HG03439 (cell line): ENCODE results near the gene MT1E.
A peak's percentile ranks its signal among the peaks of the same experiment; 100 is the strongest.
"Not testable (repeated sequence)": the region's sequence is repeated elsewhere in the genome, so short reads cannot be mapped to it uniquely, and the experiment has no call there.

Experiments
- ATAC-seq: cut with Tn5 transposase; IDR thresholded peaks from one replicate; pipeline ENCODE4 v1.9.1; 2021; ENCODE audit warnings: mild to moderate bottlenecking, moderate library complexity; ENCODE audit not compliant: unreplicated experiment

MT1E gene

DNA sequence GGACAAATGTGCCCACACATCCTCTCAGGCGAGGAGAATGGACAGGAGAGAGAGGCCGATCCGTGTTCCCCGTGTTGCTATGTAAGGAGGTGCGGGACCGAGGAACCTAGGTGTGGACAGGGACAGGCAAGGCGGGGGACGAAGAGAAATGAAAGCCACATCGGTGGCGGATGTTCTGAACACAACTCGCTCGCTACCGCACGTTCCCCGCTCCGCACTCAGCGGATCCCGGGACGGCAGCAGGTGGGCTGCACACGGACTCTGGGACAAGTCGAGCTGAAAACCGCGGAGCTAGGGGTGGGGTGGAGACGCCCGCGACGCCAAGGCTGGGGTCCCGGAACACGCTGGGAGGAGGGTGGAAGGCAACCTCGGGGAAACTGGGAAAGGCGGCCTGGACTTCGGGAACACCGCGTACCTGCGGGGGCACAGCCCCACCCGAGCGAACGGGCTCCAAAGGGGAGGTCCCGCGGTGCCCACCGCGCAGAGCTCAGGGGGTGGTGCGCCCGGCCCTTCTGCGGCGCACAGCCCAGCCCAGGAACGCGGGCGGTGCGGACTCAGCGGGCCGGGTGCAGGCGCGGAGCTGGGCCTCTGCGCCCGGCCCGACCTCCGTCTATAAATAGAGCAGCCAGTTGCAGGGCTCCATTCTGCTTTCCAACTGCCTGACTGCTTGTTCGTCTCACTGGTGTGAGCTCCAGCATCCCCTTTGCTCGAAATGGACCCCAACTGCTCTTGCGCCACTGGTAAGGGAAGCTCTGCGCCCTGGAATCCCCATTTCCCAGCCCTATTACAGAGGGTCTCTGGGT, at the start of gene MT1E:
TSS of gene MT1E (plus strand) at position 642 of the 803 bp plus-strand sequence. CDS start at position 713, 71 bp downstream.
- no peak for ATAC-seq

DNA sequence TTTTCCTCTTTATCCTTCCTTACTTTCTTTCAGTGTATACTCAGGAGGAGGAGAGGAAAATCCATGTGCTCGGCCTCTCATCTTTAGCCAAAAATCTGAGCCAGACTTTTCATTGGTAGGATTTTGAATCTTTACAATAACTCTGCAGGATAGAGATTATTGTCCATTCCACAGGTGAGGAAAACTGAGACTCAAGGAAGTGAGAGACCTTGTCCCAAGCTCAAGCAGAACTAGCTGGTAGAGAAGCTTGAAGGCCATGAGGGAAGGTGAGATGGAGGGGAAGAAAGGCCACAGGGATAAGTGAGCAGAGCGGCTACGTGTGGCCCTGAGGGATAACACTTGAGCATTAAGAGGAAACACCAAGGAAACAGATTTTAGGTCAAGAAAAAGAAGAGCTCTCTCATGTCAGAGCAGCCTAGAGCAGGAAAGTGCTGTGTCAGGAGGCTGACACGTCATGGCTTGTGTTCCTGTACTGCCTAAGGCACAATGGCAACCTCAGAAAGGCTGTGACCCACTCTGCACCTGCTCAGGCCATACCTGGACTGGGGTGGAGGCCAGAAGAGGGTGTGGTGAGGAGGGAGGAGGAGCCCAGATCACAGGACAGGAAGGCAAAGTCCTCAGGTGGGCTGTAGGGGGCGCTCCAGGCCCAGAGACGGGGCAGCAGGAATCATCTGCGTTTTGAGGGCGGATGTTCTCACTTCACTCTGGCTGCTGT, 48.8 kb upstream of the MT1E start:
- ATAC-seq = peak; percentile 86

DNA sequence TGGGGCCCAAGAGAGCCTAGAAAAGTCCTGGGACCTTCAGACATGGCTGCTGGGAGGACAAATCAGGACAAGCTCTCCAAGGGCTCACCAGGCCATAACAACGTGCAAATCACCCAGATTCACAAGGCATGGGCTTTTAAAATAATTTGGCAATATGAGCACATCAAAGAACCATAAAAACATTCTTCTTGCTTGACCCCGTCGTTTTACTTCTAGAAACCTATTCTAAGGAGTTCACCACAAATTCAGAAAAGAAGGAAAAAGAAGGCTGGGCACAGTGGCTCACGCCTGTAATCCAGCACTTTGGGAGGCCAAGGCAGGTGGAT, 48.3 kb upstream of the MT1E start:
- no peak for ATAC-seq

DNA sequence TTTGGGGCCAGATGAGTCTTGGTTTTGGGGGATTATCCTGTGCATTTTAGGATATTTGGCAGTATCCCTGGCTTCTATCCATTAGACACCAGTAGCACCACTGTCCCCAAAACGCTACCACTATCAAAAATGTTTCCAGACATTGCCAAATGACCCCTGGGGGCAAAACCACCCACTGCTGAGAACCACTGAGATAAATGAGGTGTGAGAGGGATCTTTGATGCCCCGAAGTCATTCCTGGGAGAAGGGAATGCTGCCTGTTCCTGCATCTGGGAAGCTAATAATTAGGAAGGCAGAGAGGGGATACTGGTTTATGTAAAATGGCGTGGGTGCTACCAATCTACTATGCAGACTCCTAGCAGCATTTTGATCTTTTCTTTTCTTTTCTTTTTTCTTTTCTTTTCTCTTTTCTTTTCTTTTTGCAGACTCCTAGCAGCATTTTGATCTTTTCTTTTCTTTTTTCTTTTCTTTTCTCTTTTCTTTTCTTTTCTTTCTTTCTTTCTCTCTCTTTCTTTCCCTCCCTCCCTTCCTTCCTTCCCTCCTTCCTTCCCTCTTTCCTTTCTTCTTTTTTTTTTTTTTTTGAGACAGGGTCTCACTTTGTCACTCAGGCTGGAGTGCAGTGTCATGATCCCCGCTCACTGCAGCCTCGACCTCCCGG, 45.1 kb upstream of the MT1E start:
- no peak for ATAC-seq

DNA sequence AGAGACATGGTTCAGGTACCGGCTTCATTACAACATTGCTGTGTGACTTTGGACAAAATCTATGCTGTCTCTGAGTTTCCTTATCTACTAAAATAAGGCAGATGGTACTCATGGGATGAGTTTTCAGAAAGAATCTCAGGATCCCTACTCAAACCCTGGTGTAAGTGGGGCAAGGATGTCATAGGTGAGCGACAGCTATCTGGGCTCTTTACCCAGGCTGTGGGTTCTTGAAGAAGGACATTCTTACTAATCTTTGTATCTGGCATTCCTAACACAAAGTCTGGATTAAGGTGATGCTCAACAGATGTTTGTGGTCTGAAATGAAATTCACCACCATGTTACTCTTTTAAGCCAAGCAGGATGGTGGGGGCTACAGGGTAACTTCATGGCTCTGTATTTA, 42.7 kb upstream of the MT1E start:
- ATAC-seq = not testable (repeated sequence)

DNA sequence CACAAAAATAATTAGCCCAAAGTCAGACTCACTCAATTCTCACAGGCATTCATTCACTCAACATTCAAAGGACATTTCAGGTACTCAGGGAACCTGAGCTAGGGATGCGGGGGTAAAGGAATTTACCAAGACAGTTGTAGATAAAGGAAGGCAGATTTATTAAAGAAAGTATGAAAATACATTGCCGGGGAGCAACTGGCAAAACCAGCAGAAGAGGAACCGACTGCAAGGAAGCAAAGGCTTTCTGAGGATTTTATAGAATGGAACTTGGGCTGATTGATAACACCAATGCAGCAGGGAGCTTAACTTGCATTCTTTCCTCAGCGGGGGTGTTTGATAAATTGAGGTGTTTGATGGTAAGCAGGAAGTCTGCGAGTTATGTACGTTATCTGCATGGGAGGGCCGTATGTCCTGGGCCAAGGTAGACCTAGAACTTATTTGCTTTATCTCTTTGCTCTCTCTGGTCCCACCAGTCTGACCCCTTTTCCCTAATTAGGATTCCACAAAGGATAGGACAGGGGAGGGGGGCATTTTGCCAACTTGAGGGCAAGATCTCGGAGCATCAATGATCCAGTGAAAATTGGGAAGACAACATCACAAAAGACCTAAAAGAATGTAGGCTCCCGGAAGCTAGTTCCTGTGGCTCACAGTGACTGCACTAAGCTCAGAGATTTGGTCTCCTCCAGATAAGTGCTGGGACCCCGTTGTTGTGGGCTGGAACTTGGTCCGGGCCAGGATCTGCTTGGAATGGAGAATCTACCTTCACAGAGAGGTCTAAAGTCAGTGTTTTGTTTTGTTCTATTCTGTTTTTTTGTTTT, 42.0 kb upstream of the MT1E start:
- no peak for ATAC-seq

DNA sequence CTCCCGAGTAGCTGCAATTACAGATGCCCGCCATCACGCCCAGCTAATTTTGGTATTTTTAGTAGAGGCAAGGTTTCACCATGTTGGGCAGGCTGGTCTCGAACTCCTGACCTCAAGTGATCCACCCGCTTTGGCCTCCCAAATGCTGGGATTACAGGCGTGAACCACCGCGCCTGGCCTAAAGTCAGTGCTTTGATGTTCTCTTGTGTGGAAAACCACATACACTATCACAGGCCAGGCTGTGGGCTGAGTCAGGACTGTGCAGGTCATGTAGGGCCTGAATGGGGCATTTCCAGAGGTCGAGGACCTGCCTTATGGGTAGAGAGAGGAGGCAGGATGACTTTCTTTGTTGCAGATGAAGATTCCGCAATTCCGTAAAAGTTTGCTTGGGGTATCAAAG, 41.3 kb upstream of the MT1E start:
- no peak for ATAC-seq

DNA sequence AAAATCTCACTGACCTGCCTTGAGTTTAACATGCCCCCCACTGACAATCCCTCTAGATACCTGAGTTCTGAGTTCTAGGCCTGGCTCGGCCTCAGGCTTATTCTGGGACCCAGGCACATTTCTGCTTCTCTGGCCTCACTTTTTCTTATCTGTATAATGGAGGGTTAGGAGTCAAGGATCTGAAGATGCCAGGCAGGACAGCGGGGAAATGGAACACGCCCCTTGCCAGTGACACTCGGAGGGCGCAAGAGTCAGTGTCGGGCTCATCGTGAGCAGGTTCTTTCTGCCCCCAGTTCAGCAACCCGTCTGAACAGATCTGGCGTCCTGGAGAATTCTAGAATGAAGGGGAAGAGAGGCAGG, 36.8 kb upstream of the MT1E start:
- ATAC-seq = no peak

DNA sequence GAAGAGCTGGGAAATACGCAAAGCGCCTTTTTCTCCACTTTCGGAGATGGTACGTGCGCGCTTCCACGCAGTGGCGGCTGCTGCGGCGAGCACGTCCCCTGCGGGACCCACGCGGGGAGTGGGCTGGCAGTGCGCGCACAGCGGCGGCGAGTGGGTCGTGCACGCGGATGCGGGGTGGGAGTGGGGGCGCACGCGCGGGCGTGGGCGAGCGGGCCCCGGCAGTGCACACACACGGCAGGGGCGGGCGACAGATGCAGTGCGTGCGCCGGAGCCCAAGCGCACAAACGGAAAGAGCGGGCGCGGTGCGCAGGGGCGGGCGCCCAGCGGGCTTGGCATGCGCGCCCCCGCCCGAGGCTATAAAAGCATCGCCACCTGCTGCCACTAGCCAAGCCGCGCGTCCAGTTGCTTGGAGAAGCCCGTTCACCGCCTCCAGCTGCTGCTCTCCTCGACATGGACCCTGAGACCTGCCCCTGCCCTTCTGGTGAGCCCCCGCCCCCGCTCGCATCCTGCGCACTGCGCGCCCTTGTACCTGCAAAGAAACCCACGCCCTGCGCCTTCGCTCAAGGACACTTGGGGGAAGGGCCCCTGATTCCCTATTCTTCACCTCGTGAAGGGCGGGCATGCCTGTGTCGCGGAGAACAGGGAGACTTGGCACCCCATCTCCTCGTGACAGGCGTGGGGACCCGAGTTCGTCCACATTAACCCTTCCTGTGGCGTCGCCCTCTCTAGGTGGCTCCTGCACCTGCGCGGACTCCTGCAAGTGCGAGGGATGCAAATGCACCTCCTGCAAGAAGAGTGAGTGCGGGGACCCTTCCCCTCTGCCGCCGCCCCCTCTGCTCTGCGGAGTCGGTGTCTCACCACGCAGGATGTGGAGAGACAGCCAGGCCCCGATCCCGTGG, 36.2 kb upstream of the MT1E start, which contains the start of gene MT3:
TSS of gene MT3 (plus strand) at position 388 of the 899 bp plus-strand sequence. CDS start at position 451, 63 bp downstream.
- no peak for ATAC-seq

DNA sequence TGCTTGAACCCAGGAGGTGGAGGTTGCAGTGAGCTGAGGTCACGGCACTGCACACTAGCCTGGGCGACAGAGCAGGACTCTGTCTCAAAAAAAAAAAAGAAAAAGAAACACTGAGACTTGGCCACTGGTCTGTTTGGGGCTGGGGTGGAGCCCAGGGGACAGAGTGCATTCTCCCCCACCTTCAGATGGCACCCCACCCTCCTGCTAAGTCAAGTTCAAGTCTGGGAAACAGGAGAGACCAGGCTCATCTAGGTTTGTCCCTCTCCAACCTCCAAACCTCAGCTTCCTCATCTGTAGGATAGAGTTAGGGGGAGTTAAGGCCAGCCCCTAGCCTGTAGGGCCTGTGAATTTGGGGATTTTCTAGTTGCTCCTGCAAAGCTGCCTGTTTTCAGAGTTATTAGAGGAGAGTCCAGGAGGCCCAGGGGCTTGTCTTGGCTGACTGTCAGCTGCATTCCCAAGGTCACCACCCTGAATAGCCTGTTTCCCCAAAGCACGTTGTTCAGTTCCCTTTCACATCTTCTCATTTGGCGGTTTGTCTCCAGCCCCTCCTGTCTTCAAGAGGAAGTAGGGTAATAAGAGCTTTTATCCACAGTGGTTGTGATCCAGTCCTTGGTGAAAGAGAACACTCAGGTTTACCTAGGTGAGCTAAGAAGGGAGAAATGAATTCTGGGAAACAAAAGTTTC, 34.1 kb upstream of the MT1E start:
- ATAC-seq = no peak

DNA sequence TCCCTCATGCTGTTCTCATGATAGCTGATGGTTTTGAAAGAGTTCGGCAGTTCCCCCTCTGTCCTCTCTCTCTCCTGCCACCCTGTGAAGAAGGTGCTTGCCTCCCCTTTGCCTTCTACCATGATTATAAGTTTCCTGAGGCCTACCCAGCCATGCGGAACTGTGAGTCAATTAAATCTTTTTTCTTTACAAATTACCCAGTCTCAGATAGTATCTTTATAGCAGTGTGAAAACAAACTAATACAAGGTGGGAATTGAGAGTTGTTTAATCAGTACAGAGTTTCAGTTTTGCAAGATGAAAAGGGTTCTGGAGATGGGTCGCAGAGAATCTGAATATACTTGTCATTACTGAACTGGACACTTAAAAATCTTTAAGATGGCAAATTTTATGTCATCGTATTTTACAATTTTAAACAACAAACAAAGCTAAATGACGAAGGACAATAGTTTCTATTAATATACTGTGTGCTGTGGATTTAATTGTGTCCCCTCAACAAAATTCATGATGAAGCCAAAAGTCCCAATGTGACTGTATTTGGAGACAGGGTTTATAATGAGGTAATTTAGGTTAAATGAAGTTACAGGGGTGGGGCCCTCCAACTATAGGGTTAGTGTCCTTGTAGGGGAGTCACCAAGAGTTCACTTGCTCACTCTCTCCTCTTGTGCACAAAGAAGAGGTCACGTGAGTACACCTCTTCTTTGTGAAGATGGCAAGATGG, 31.8 kb upstream of the MT1E start:
- no peak for ATAC-seq

DNA sequence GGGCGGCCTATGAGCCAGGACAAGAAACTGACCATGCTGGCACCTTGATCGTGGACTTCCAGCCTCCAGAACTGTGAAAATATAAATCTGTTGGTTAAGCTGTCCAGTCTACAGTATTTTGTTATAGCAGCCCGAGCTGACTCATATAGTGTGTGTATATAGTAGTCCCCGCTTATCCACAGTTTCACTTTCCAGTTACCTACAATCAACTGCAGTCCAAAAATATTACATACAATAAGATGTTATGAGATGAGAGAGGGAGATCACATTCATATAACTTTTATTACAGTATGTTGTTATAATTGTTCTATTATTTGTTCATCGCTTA, 31.3 kb upstream of the MT1E start:
- no peak for ATAC-seq

DNA sequence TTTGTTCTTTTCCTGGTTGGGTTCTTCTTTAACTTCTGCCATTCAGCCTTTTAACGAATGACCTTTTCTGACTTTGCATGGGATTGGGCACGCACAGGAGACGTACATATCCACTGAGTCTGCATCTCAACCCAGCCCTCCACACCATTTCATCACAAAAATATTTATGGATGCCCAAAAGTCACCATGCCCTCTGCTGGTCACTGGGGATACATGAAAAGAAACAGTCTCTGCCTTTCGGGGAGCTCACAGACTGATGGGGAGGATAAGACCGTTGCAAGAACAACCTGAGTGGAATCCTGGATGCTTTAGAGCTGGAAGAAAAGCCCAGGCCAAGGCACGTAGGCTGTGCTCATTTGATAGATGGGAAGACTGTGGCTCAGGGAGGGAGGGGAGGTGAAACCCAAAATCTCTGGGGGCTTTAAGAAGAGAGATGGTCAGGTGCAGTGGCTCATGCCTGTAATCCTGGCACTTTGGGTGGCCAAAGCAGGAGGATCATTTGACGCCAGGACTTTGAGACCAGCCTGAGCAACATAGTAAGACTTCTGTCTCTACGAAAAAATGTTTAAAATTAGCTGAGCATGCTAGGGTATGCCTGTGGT, 25.1 kb upstream of the MT1E start:
- no peak for ATAC-seq

DNA sequence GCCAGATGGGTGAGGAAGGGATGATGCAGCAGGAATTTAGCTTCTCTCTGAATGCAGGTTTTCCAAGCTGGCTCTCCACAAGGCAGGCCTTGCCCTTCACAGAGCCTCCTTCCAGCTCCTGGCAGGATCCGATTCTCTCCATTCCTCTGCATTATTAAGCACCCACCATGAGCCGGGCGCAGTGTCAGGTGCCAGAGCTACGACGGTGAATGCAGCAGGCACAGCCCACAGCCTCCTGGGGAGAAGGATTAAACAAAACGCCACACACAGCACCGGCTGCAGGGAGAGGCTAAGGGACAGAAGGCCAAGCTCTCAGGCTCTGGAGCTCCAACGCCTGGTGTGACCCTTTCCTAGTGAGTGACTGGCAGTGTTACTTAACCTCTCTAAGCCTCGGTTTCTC, 24.3 kb upstream of the MT1E start:
- no peak for ATAC-seq

DNA sequence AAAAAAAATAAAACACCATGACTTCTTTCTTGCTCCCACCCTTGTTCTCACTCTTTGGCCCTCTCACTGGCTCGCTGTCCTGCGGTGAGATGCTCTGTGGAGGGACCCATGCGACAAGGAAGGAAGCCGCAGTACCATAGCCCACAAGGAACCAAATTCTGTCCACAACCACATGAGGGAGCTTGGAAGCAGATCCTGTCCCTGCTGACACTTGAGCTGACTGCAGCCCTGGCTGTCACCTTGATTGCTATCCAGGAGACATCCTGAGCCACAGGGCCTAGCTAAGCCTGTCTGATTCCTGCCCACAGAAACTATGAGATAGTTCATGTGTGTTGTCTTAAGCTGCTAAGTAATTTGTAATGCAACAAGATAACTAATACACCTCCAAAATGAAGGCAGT, 22.0 kb upstream of the MT1E start:
- no peak for ATAC-seq

DNA sequence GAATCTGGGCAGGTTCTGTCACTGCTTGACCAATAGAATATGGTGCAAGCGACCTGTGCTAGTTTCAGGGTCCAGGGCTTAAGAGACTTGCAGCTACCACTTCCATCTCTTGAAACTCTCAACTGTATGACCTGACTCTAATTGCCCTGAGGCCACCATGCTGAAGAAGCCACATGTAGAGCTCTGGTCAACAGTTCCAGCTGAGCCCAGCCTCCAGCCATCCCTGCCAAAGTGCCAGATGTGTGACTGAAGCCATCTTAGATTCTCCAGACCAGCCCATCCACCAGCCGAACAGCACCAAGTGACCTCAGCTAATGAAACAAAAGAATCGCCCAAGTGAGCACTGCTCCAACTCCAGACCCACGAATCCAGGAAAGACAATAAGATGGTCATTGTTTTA, 20.6 kb upstream of the MT1E start:
- no peak for ATAC-seq

DNA sequence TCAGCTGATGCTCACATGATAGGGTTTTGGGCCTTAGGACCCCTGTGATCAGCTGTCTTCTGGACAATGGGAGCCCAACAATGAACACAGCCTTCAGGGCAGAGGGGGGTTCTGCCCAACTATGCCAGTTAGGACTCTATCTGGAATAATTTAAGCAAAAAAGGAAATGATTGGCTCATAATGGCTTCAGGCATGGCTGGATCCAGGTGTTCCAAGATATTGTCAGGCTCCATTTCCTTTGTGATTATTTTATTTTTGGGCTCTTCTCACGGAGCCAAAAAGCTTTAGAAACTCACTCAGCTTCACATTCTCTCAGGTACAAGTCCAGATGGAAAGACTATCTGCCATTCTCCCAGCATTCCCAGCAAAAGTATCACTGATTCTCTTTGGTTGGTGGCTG, 20.1 kb upstream of the MT1E start:
- no peak for ATAC-seq

DNA sequence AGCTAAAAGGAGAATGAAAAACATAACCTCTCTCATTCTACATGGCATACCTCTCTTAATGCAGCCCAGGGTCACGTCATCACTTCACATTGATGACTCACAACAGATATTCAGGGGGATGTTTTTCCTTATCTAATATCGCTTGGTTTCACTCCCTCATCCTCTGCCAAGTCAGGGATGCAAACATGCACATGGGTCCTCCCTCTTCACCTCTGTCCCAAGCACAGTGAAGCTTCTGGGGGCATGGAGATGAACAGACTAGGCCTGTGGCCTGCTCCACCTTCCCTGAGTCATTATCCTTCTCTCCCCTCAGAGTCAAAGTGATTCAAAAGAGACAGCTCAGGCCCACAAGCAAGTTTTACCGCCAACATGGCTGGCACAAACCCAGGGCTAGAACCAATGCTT, 19.5 kb upstream of the MT1E start:
- no peak for ATAC-seq
